Esophagus mucosa (tissue), 1 donor: ENCODE measurements around the gene NRDE2. TPM values are rescaled to one million over a fixed set of nuclear protein-coding genes. Genes with fewer than 3 reads are reported as not detected.

Experiments used
- ATAC-seq: fragments of 200-7000 bp; cut with Tn5 transposase; one replicate; pipeline ENCODE4 v1.9.1; 2020
- total RNA-seq: library from RNA; stranded (reverse); gene quantifications from one replicate; pipeline ENCODE4 v1.2.4, GENCODE V29; 2023
- donor health status: DM: yes; HTN: yes; CAD: no.

The NRDE2 gene
- total RNA-seq, 1 donor from 2014 or later, result 12.2 TPM

DNA sequence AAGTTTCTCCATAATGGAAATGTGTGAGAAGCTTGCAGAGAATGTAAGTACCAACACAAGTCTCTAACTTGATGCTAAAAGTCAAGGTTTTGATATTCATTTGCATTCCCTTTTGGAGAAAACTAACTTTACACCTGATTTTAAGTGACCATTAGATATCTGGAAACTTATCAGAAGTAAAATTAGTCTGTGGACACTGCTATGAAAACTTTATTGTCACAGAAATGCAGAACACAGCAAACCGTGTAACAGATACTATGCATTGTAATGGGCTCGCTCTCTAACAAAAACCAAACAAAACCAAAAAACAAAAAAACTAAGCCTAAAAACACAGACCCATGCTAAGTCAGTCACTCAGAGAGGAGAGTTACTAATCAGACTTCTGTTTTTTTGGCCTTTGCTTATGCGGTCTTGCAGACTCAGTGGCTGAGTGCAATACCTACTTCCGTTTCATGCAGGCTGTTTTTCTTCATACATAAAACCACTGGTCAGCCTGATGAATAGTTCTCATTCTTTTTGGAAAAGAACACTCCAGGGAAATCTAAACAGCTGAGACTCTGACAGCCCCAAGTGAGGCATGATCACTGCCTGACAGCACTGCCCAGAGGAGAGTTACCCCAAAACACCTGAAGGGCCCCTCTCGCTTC is 35.7 kb downstream of the NRDE2 start:
- no peak for ATAC-seq

DNA sequence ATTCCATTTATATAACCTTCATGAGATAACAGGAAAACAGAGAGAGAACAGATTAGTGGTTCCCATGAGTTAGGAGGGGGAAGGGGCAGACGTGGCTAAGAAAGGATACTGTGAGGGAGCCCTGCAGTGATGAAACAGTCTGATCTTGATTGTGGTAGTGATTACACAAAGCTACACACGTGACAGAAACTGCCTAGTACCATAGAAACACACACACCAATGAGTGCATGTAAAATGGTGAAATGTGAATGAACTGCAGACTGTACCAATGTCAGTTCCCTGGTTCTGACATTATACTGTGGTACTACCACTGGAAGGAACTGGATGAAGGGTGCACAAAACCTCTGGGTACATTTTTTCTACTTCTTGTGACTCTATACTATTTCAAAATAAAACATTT is 36.9 kb downstream of the NRDE2 start:
- no peak for ATAC-seq

DNA sequence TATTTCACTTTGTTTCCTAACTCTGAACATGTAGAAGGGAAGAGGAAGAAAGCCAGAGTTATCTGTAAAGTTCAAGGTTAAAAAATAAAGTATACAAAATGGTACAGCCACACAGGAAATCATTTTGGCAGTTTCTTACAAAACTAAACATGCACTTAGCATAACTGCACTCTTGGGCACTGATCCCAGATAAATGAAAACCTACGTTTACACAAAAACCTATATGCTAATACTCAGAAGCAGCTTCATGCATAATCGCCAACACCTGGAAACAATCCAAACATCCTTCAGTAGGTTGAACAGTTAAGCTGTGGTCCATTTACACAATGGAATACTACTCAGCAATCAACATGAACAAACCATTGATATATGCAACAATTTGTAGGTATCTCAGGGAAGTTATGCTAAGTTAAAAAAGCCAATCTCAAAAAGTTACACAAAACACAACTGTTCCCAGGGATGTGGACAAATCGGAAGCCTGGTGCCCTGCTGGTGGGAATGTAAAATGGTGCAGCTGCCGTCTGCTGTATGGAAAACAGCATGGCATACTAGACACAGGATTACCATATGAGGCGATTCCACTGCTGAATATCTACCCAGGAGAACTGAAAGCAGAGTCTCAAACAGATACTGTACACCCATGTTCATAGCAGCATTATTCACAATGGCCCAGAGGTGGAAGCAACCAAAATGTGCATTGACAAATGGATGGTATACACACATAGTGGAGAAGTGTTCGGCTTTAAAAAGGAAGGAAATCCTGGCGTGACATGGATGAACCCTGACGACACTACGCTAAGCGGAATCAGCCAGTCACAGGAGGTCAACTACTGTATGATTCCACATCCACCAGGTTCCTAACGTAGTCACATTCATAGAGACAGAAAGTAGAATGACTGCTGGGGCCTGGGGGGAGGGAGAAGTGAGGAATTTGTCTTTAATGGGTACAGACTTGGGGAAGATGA is 37.7 kb downstream of the NRDE2 start:
- ATAC-seq, result no peak

DNA sequence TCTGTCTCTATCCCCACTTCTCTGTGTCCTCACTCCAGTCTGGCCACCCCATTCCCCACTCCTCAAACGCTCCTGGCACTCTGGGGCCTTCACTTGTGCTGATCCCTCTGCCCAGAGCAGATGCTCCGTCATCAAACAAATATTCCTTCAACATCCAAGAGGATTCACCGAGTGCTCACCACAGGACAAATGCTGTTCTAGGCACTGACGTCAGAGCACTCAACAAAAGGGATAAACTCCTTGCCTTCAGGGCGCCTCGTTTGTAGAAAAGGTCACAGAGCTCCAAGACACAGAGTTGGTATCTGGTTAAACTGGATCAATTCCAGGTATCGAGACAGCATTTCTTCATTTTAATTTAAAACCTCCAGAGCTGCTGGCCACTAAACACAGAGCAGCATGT is 40.0 kb downstream of the NRDE2 start:
- no peak for ATAC-seq

DNA sequence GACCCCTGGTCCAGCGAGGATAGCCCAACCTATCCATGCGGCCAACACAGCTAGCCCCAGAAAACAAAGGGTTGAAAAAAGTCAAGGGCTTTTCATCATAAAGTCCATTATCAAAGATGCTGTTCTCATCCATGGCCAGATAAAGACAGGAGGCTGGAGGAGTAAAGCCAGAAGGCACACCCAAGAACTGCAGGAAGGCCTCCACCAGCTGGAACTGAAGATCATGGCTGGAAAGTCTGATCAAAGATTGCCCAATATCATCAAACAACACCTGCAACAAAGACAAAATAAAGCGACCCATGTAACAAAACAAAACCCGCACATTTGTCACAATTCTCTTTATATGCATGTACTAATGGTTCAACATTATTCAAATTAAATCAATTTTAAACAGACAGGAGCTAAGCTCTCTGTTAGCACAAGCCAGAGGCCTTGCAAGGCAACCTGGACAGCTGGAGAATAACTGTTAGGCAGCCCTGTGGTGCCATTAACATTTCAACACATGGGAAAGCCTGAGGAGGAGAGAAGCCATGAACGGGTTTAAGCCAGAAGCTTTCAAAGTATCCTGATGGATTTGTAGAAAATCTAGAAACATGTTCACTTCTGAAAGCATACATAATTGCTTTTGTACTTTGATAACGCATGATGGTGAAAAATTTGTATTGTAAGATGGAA is 41.3 kb downstream of the NRDE2 start:
- no peak for ATAC-seq

GRCh38 chr14:90288651-90289355 is 42.9 kb downstream of the NRDE2 start:
- ATAC-seq, result no peak

- ATAC-seq, result no peak
Observed at GRCh38 chr14:90287791-90288190, 44.0 kb downstream of the NRDE2 start.

DNA sequence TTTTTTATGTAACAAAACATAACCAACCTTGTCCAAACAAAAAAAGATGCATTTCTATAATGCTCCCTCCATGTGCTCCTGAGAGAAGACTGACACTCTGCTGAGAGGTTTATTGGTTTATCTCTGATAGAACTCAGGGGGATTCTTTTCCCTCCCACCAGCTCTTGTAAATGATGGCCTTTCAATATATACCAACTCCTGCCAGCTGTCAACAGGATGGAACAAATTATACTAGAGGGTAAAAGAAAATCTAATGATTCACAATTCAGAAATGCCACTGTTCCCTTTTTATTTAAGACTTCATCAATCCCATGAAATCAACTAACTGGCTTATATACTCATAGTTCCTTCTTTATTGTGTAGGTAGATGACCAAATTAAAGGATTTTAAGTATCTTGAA is 50.0 kb downstream of the NRDE2 start:
- no peak for ATAC-seq

GRCh38 chr14:90281261-90281660 is 50.5 kb downstream of the NRDE2 start:
- ATAC-seq, result no peak

DNA sequence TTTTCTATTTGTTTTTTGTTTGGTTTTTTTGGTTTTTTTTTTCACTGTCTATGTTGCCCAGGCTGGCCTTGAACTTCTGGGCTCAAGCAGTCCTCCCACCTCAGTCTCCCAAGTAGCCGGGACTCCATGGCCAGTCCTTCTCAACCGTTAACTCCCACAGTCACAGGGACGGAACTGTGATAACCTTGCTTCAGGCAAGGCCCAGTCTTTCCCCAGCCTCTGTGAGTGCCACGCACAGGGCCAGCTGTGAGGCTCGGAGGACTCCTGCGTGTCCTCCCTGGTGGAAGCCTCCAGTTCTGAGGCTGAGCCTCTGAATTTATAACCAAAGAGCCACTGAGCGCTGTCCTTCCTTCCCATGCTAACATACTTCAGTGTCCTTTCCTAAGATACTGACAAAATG is 51.6 kb downstream of the NRDE2 start:
- no peak for ATAC-seq

GRCh38 chr14:90278199-90279175 is 53.3 kb downstream of the NRDE2 start:
- ATAC-seq, result no peak

DNA sequence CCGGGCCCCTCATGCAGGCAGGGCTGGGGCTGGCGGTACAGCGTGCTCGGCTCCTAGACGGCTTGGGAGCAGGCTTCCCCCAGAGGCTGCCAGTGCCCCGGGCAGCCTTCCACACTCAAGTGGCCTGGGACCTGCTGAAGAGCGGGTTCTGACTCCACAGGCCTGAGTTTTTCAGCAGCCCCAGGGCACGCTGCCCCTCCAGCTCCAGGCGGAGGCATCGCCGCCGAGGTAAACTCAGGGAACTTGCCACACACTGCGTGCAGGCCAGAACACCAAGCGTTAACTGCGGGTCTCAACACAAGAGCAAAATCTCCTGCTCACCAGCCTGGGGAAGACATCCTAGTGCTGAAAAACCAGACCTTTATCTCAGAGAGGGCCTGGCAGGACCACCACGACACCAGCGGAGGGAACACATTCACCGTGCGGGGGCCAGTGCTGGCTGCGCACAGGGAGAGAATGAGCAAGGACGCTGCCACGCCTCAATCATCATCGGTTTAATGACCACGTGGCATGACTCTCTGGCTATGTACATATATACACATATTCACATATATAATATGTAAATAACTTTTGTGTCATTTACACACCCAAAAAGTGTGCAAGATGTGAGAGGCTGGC is 54.1 kb downstream of the NRDE2 start:
- ATAC-seq, result no peak

- ATAC-seq, result peak; percentile 6
Observed at GRCh38 chr14:90276646-90277367, 54.9 kb downstream of the NRDE2 start.

DNA sequence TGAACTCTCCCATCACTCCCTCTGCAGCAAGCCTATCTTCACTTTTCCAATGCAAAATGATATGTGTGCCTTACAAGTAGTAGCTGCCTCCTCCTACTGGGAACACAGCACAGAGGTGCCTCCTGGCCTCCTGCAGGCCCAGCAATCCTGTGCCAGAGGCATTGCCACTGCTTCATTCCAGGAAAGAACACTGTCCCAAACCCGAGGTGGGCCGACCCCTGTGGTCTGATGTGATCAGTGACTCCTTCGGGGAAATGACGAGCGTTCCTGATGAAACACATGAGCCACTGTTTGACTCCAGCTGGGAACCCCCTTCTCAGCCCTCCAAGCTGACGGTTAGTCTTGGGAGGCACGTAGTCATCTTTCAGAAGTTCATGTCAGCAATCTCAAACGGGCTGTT is 55.9 kb downstream of the NRDE2 start:
- ATAC-seq, result no peak

GRCh38 chr14:90275458-90275814 is 56.3 kb downstream of the NRDE2 start:
- no peak for ATAC-seq

- peak; percentile 63 for ATAC-seq
Observed at GRCh38 chr14:90274808-90275457, 56.8 kb downstream of the NRDE2 start.

DNA sequence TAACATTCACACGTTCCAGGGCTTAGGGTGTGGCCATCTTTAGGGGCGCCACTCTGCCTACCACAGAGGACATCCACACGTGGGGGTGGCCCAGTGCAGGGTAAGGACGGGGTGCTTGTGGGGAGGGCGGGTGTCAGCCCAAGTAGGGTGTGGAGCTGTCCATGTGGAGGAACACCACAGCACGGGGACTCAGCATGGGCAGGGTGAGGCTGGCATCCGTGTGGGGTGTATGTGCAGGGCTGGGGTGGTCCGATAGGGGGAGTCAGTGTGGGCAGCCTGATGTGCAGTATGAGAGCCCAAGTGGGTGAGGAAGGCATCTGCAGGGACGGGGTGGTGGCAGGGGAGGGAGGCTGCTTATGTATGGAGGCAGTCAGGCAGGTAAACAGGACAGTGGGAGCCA is 57.7 kb downstream of the NRDE2 start:
- ATAC-seq, result peak; percentile 34

- no peak for ATAC-seq
Observed at GRCh38 chr14:90273532-90273931, 58.2 kb downstream of the NRDE2 start.

DNA sequence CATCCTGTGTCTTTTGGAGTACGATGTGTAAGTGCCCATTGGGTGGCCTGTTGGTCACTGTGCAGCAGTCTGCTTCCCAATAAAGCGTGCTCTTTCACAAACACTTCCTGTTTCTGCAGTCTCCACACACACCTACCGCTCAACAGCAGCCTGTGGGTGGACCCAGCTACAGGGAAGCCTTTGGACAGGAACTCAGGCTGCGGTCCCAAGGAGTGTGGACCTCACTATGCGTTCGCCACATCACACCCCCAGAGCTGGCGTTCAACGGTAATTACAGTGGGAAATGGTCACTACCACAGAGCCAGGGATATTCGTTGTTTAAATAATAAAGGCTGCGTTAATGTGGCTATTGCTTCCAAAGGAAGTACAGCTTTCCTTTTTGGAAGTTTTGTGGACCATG is 59.2 kb downstream of the NRDE2 start:
- ATAC-seq, result peak; percentile 15

DNA sequence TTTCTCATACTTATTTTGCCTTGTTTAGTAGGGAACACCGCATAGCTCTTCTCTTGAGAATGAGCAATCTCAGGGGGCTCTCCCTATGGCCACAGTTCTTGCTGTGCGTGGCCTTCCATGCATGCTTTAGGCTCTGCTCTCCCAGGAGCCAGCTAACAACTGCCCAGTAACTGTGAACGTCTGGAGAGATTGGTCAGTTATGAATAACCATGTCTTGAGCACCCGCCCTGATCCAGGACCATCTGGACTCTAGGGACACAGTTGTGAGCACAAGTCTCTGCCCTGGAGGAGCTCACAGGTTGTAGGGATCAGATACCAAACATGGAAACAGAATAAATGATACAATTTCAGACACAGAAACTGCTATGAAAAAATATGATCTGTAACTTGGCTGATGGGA is 63.3 kb downstream of the NRDE2 start:
- no peak for ATAC-seq
